ENCODE results near the gene CEBPG.

- TF ChIP-seq CTCF (IDR thresholded peaks at IDR 0.05) (no peak), POLR2A (IDR thresholded peaks at IDR 0.05) (no peak)
Observed at GRCh38 chr19:33387351-33388230, 14.1 kb downstream of the CEBPG start.
